Measurements from ENCODE around the gene MYO10. TPM values are rescaled to one million over a fixed set of nuclear protein-coding genes. Genes with fewer than 3 reads are reported as not detected.

Gene MYO10
- total RNA-seq, 1 donor from 2014 or later = 67.0 TPM

DNA sequence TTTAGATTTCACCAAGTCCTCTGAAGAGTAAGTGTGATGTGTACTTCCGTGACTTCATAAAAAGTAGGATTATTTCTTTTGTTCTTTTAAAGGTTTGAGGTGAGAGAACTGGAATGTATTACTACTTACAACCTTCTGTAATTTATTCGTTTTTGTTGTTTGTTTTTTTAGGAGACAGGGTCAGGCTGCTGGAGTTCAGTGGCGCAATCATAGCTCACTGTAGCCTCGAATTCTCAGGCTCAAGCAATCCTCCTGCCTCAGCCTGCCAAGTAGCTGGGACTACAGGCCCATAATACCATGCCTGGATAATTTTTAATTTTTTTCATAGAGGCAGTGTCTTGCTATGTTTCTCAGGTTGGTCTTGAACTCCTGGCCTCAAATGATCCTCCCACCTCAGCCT lies 251.0 kb downstream of the MYO10 start:
- Histone ChIP-seq H3K4me1 (no peaks in the 10 kb centered on the region), H3K36me3 (peaks cover 88% of the 10 kb centered on the region), H3K27me3 (no peaks in the 10 kb centered on the region), H3K9me3 (no peaks in the 10 kb centered on the region), H3K4me3 (no peak overlapping the region), H3K27ac (no peak overlapping the region)
- ATAC-seq = no peak
- TF ChIP-seq, protein P1, sequence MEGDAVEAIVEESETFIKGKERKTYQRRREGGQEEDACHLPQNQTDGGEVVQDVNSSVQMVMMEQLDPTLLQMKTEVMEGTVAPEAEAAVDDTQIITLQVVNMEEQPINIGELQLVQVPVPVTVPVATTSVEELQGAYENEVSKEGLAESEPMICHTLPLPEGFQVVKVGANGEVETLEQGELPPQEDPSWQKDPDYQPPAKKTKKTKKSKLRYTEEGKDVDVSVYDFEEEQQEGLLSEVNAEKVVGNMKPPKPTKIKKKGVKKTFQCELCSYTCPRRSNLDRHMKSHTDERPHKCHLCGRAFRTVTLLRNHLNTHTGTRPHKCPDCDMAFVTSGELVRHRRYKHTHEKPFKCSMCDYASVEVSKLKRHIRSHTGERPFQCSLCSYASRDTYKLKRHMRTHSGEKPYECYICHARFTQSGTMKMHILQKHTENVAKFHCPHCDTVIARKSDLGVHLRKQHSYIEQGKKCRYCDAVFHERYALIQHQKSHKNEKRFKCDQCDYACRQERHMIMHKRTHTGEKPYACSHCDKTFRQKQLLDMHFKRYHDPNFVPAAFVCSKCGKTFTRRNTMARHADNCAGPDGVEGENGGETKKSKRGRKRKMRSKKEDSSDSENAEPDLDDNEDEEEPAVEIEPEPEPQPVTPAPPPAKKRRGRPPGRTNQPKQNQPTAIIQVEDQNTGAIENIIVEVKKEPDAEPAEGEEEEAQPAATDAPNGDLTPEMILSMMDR (IDR thresholded peaks at IDR 0.05) = no peak
- intact Hi-C loops (cut with DNase I) = no loop called here
- DNase-seq = no peak

DNA sequence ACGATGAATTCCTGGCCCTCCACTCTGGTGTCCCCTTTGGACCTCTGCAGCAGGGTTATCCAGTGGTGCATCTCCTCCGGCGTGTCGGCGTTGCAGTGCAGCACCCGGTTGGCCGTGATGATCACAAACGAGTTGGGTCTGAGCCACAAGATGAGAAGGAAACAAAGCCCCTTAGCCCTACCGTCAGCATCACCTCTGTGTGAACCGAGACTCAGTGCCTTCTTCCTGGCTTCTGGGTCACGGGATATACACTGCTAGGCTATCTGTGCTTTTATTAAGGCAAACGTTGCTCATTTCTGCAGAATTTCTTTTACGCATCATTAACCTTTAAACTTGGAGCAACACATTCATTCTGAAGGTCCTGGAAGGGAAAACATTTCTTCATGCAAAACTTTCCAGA lies 254.2 kb downstream of the MYO10 start:
- ATAC-seq = no peak
- Histone ChIP-seq H3K9me3 (no peaks in the 10 kb centered on the region), H3K27me3 (no peaks in the 10 kb centered on the region), H3K4me1 (no peaks in the 10 kb centered on the region), H3K4me3 (no peak overlapping the region), H3K36me3 (peaks cover 96% of the 10 kb centered on the region), H3K27ac (no peak overlapping the region)
- intact Hi-C loops (cut with DNase I) = no loop called here
- DNase-seq = no peak
- TF ChIP-seq, protein P1 (IDR thresholded peaks at IDR 0.05) = no peak

DNA sequence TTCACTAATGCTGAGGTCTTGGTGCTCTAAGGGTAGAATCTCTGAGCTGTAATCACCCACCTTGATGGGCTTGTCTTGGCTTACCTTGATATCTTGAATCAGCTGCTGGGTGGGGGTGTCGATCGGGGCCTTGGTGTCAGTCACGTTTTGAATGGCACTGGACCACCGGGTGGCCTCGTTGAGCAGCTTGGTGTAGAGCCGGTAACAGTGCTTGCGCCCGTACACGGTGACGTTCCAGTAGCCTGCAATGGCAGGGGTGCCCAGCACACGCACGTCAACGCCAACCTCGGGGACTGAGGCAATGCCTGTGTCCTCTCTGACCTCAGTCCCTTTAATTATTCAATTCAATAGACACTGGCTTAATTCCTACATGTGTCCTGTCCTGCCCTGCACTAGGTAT lies 256.2 kb downstream of the MYO10 start:
- Histone ChIP-seq H3K27ac (no peak overlapping the region), H3K4me3 (no peak overlapping the region), H3K9me3 (no peaks in the 10 kb centered on the region), H3K4me1 (no peaks in the 10 kb centered on the region), H3K36me3 (peaks cover 98% of the 10 kb centered on the region), H3K27me3 (no peaks in the 10 kb centered on the region)
- intact Hi-C loops (cut with DNase I) = no loop called here
- TF ChIP-seq, protein P1 (IDR thresholded peaks at IDR 0.05) = no peak
- no peak for DNase-seq
- ATAC-seq = no peak

DNA sequence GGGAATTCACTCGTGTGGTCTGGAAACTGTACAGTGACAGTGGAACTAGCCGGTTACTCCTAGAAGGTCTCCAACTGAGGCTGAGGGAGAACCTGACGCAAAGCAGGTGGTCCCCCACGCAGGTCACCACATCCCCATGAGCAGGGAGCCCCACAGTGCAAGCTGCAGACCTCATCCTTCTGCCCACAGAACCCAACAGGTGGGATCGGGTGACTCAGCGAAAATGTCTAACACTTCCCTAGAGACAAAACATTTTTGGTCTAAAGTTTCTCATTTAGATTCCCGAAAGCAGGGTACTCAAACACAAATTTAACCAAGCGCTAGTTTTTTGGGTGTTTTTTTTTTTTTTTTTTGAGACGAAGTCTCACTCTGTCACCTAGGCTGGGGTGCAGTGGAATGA lies 256.9 kb downstream of the MYO10 start:
- no peak for ATAC-seq
- H3K9me3 ChIP-seq = no peaks in the 10 kb centered on the region
- TF ChIP-seq, protein P1 (IDR thresholded peaks at IDR 0.05) = no peak
- no peaks in the 10 kb centered on the region for H3K27me3 ChIP-seq
- no peak overlapping the region for H3K27ac ChIP-seq
- no peak for DNase-seq
- H3K4me1 ChIP-seq = no peaks in the 10 kb centered on the region
- peaks cover 98% of the 10 kb centered on the region for H3K36me3 ChIP-seq
- no peak overlapping the region for H3K4me3 ChIP-seq
- intact Hi-C loops (cut with DNase I) = no loop called here

DNA sequence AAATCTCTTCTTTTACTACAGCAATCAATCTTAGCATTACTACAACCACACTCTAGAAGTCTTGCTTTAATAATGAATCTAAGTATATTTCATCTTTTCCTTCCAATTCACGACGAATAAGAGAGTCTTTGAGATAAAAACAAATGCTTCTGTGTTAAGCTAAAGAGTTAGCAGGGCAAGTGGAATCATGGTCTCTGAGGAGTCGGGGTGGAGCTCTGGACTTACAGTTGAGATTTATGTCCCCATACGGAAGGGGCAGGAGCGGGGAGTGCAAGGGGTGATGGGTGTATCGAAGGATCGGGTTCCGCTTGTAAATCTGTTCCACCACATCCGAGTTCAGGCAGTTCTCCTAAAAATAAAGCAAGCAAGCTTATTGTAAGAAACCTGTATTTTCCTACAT lies 260.3 kb downstream of the MYO10 start:
- no peak overlapping the region for H3K27ac ChIP-seq
- H3K9me3 ChIP-seq = no peaks in the 10 kb centered on the region
- no peaks in the 10 kb centered on the region for H3K27me3 ChIP-seq
- TF ChIP-seq, protein P1 (IDR thresholded peaks at IDR 0.05) = no peak
- H3K36me3 ChIP-seq = peaks cover 98% of the 10 kb centered on the region
- DNase-seq = no peak
- intact Hi-C loops (cut with DNase I) = no loop called here
- H3K4me3 ChIP-seq = no peak overlapping the region
- no peaks in the 10 kb centered on the region for H3K4me1 ChIP-seq
- ATAC-seq = no peak

DNA sequence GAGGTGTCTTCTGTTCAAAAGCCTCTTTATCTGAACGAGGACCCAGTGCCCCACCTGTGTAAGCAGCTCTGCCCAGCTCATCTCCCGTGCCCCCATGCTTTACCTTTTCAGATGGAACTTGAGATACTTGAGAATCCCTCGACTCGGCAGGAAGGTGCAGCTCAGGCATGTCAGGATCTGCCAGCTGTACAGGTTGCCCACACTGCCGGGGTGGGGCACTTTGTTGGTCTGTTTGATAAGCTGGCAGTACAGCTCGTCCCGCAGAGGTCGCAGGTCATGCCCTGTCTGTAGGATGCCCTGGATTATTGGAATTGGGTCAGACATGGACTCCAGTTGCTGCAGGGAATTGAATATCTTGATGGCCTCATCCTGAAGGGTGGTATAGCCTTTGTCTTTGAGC lies 261.3 kb downstream of the MYO10 start:
- no peak for DNase-seq
- no peak for ATAC-seq
- TF ChIP-seq, protein P1 (IDR thresholded peaks at IDR 0.05) = no peak

More for the DNA sequence above, 261.3 kb downstream of the MYO10 start:
- H3K4me3 ChIP-seq = no peak overlapping the region
- H3K27me3 ChIP-seq = no peaks in the 10 kb centered on the region
- H3K4me1 ChIP-seq = peaks cover 5% of the 10 kb centered on the region
- no peak overlapping the region for H3K27ac ChIP-seq
- intact Hi-C loops (cut with DNase I) = no loop called here
- H3K36me3 ChIP-seq = peaks cover 98% of the 10 kb centered on the region
- H3K9me3 ChIP-seq = no peaks in the 10 kb centered on the region
